Gastrocnemius medialis (tissue), 4 donors: Measurements from ENCODE around the gene UGT1A10.

ENCODE experiments used
- POLR2A ChIP-seq, 2 donors: fragments of 450-650 bp; IDR thresholded peaks; one replicate each; pipeline ENCODE4 v1.6.1; 2017; ENCODE audit warnings: antibody characterized with exemption in 2 of 2, mild to moderate bottlenecking in 2 of 2, moderate library complexity in 2 of 2
- TF ChIP-seq, protein P1 (sequence below), 5 experiments: fragments of 450-650 bp in 3 of 5; fragments of 200-600 bp in 2 of 5; sonication (generic) in 2 of 5; IDR thresholded peaks in 4 of 5; conservative IDR thresholded peaks in 1 of 5; 1 replicate in 4 of 5; 2 replicates in 1 of 5; pipeline ENCODE4 v1.5.1; 2016 to 2019; ENCODE audit warnings: antibody characterized with exemption in 5 of 5, mild to moderate bottlenecking in 3 of 5, moderate library complexity in 3 of 5

GRCh38 chr2:233679196-233679595, 42.9 kb downstream of the UGT1A10 start:
- TF ChIP-seq, protein P1, sequence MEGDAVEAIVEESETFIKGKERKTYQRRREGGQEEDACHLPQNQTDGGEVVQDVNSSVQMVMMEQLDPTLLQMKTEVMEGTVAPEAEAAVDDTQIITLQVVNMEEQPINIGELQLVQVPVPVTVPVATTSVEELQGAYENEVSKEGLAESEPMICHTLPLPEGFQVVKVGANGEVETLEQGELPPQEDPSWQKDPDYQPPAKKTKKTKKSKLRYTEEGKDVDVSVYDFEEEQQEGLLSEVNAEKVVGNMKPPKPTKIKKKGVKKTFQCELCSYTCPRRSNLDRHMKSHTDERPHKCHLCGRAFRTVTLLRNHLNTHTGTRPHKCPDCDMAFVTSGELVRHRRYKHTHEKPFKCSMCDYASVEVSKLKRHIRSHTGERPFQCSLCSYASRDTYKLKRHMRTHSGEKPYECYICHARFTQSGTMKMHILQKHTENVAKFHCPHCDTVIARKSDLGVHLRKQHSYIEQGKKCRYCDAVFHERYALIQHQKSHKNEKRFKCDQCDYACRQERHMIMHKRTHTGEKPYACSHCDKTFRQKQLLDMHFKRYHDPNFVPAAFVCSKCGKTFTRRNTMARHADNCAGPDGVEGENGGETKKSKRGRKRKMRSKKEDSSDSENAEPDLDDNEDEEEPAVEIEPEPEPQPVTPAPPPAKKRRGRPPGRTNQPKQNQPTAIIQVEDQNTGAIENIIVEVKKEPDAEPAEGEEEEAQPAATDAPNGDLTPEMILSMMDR (IDR thresholded peaks at IDR 0.05 in 4 of 5, conservative IDR thresholded peaks at IDR 0.05 in 1 of 5): no peak
- no peak for TF ChIP-seq POLR2A (IDR thresholded peaks at IDR 0.05)
